H1 (cell line): ENCODE results near the gene WDR12. TPM values are rescaled to one million over a fixed set of nuclear protein-coding genes. Genes with fewer than 3 reads are reported as not detected.

Source experiments
- CTCF ChIA-PET: fragments of 300-600 bp; sonication (Branson Sonifier 250); formaldehyde crosslinking; loops from one replicate; lab custom pipeline; 2021; ENCODE audit not compliant: partially characterized antibody; lab: Charles Lee
- POLR2A ChIA-PET: fragments of 300-600 bp; sonication (Branson Sonifier 250); formaldehyde crosslinking; loops from one replicate; lab custom pipeline; 2021; ENCODE audit warnings: inconsistent platforms; ENCODE audit not compliant: partially characterized antibody; lab: Charles Lee
- DNase-seq, 2 experiments: peaks; one replicate each; pipeline versions ENCODE4 v3.0.0 to v3.0.0-alpha.2; 2010 to 2022; ENCODE audit warnings: low spot score in 2 of 2, low read depth in 1 of 2, mixed read lengths in 1 of 2
- FAIRE-seq: peaks from 2 replicates; lab custom pipeline; 2011; peaks lifted over from hg19 to GRCh38; lab: Jason Lieb, UNC
- H2AFZ ChIP-seq: 2 replicates; pipeline ENCODE4 v1.8.1; 2012; ENCODE audit warnings: low read length, inconsistent platforms
- H2AK5ac ChIP-seq: 2 replicates; pipeline ENCODE4 v1.6.1; 2013; ENCODE audit warnings: low read depth, low read length
- H2BK120ac ChIP-seq: replicated peaks from 2 replicates; pipeline ENCODE3; 2013; ENCODE audit warnings: low read depth, low read length, inconsistent platforms
- H2BK12ac ChIP-seq: 2 replicates; pipeline ENCODE4 v1.6.1; 2013; ENCODE audit warnings: low read depth, low read length
- H2BK15ac ChIP-seq: 2 replicates; pipeline ENCODE4 v1.6.1; 2013; ENCODE audit warnings: low read length
- H2BK20ac ChIP-seq: 2 replicates; pipeline ENCODE4 v1.6.1; 2013; ENCODE audit warnings: low read length
- H2BK5ac ChIP-seq: 2 replicates; pipeline ENCODE4 v1.6.1; 2013; ENCODE audit warnings: low read depth, low read length
- H3K14ac ChIP-seq: 2 replicates; pipeline ENCODE4 v1.6.1; 2013; ENCODE audit warnings: inconsistent platforms; ENCODE audit not compliant: insufficient read length
- H3K18ac ChIP-seq: 2 replicates; pipeline ENCODE4 v1.6.1; 2013; ENCODE audit warnings: low read length; ENCODE audit errors: extremely low read depth
- H3K23ac ChIP-seq: 2 replicates; pipeline ENCODE4 v1.6.1; 2013; ENCODE audit warnings: inconsistent platforms; ENCODE audit not compliant: insufficient read length
- H3K23me2 ChIP-seq: 2 replicates; pipeline ENCODE4 v1.6.1; 2013; ENCODE audit warnings: low read depth, low read length
- H3K27ac ChIP-seq: 2 replicates; pipeline ENCODE4 v1.6.1; 2011; ENCODE audit warnings: low read depth, low read length, inconsistent platforms
- H3K27me3 ChIP-seq, 4 experiments: replicated peaks in 1 of 4; 1 replicate in 1 of 4; 2 replicates in 3 of 4; pipeline versions ENCODE4 v1.6.1 to v1.8.1; 2011 to 2013; ENCODE audit warnings: low read length in 3 of 4, mild to moderate bottlenecking in 3 of 4, inconsistent platforms in 2 of 4, mixed read lengths in 2 of 4, moderate library complexity in 1 of 4; ENCODE audit not compliant: control insufficient read depth in 3 of 4, insufficient read depth in 3 of 4; ENCODE audit errors: extremely low read depth in 1 of 4
- H3K36me3 ChIP-seq, 4 experiments: 2 replicates each; pipeline versions ENCODE4 v1.6.1 to v1.8.1; 2011 to 2013; ENCODE audit warnings: mild to moderate bottlenecking in 4 of 4, low read length in 3 of 4, moderate library complexity in 2 of 4, control low read depth in 1 of 4, inconsistent platforms in 1 of 4; ENCODE audit not compliant: insufficient read depth in 4 of 4, control insufficient read depth in 2 of 4
- H3K4ac ChIP-seq: replicated peaks from 2 replicates; pipeline ENCODE3; 2013; ENCODE audit warnings: low read length, low read depth, mixed read lengths, inconsistent platforms; ENCODE audit not compliant: insufficient read length
- H3K4me1 ChIP-seq, 4 experiments: replicated peaks in 1 of 4; 1 replicate in 1 of 4; 2 replicates in 3 of 4; pipeline versions ENCODE4 v1.6.1 to v1.8.1; 2011 to 2013; ENCODE audit warnings: low read length in 3 of 4, inconsistent platforms in 2 of 4, mixed read lengths in 1 of 4; ENCODE audit not compliant: insufficient read depth in 4 of 4, control insufficient read depth in 3 of 4
- H3K4me2 ChIP-seq, 2 experiments: 2 replicates each; pipeline versions ENCODE4 v1.6.1 to v1.8.1; 2011 to 2013; ENCODE audit warnings: low read depth in 2 of 2, low read length in 2 of 2, control low read depth in 1 of 2, inconsistent platforms in 1 of 2, mild to moderate bottlenecking in 1 of 2; ENCODE audit not compliant: insufficient read depth in 1 of 2
- H3K4me3 ChIP-seq, 4 experiments: fragments of 200-600, 300-600 bp in 1 of 4; sonication (generic), shearing (Covaris generic), sonication (Bioruptor Twin) in 1 of 4; 2 replicates each; pipeline versions ENCODE4 v1.5.1 to v1.8.1; 2011 to 2016; ENCODE audit warnings: low read length in 4 of 4, low read depth in 3 of 4, control low read depth in 2 of 4, inconsistent platforms in 2 of 4, mild to moderate bottlenecking in 2 of 4, mixed read lengths in 1 of 4, moderate library complexity in 1 of 4; ENCODE audit not compliant: insufficient read depth in 2 of 4; ENCODE audit errors: extremely low read depth in 1 of 4
- H3K56ac ChIP-seq: replicated peaks from 2 replicates; pipeline ENCODE3; 2013; ENCODE audit warnings: low read depth, mild to moderate bottlenecking, mixed read lengths, low read length, inconsistent platforms; ENCODE audit not compliant: insufficient read length
- H3K79me1 ChIP-seq: 2 replicates; pipeline ENCODE4 v1.6.1; 2013; ENCODE audit warnings: low read depth, low read length, control low read depth
- H3K79me2 ChIP-seq, 2 experiments: 2 replicates each; pipeline versions ENCODE4 v1.6.1 to v1.8.1; 2012 to 2013; ENCODE audit warnings: low read length in 2 of 2, mild to moderate bottlenecking in 2 of 2, inconsistent platforms in 1 of 2; ENCODE audit not compliant: insufficient read depth in 2 of 2, control insufficient read depth in 1 of 2
- H3K9ac ChIP-seq, 4 experiments: replicated peaks in 1 of 4; 1 replicate in 1 of 4; 2 replicates in 3 of 4; pipeline versions ENCODE4 v1.6.1 to v1.8.1; 2011 to 2013; ENCODE audit warnings: low read depth in 3 of 4, low read length in 3 of 4, control low read depth in 2 of 4, mild to moderate bottlenecking in 2 of 4, moderate library complexity in 2 of 4, inconsistent platforms in 1 of 4; ENCODE audit errors: extremely low read depth in 1 of 4
- H3K9me3 ChIP-seq, 2 experiments: 2 replicates each; pipeline versions ENCODE4 v1.6.1 to v1.8.1; 2012 to 2013; ENCODE audit warnings: mild to moderate bottlenecking in 2 of 2, moderate library complexity in 2 of 2, control low read depth in 1 of 2, inconsistent platforms in 1 of 2, low read depth in 1 of 2, low read length in 1 of 2, mixed read lengths in 1 of 2; ENCODE audit not compliant: insufficient read depth in 2 of 2
- H4K20me1 ChIP-seq, 2 experiments: replicated peaks in 1 of 2; 2 replicates each; pipeline versions ENCODE3 to v1.8.1; 2011 to 2013; ENCODE audit warnings: inconsistent platforms in 2 of 2, low read length in 2 of 2, mild to moderate bottlenecking in 1 of 2; ENCODE audit not compliant: insufficient read depth in 2 of 2, control insufficient read depth in 1 of 2
- H4K5ac ChIP-seq: 2 replicates; pipeline ENCODE4 v1.6.1; 2013; ENCODE audit warnings: low read length, low read depth, mixed read lengths, inconsistent platforms; ENCODE audit not compliant: insufficient read length
- H4K8ac ChIP-seq: 2 replicates; pipeline ENCODE4 v1.8.0; 2013; ENCODE audit warnings: mild to moderate bottlenecking, moderate library complexity, low read length, inconsistent platforms; ENCODE audit not compliant: insufficient read depth; ENCODE audit errors: extremely low read depth
- H4K91ac ChIP-seq: replicated peaks from 2 replicates; pipeline ENCODE3; 2013; ENCODE audit warnings: low read length, mixed read lengths, inconsistent platforms; ENCODE audit not compliant: insufficient read length
- BRCA1 ChIP-seq: IDR thresholded peaks from 2 replicates; pipeline ENCODE4 v1.6.1; 2012; ENCODE audit warnings: low read depth, low read length, improper control_type of control experiment
- E2F6 ChIP-seq: IDR thresholded peaks from 2 replicates; pipeline ENCODE4 v1.6.1; 2012; ENCODE audit warnings: inconsistent platforms
- HDAC6 ChIP-seq: IDR thresholded peaks from one replicate; pipeline ENCODE4 v1.7.1; 2012; ENCODE audit warnings: low read depth, mild to moderate bottlenecking, inconsistent platforms, low read length, moderate library complexity
- POU5F1 ChIP-seq: IDR thresholded peaks from 2 replicates; pipeline ENCODE4 v1.6.1; 2011; ENCODE audit warnings: low read depth, mild to moderate bottlenecking, low read length, moderate library complexity
- WGBS, 2 experiments: shearing (Covaris generic) in 1 of 2; methylation state at CpG; one replicate each; pipeline versions ENCODE4 v1.1.6 to v1.1.7; 2013 to 2015; ENCODE audit warnings: low lambda C conversion rate in 2 of 2, mixed read lengths in 2 of 2, inconsistent platforms in 1 of 2, low coverage in 1 of 2, missing lambda C conversion rate in 1 of 2; ENCODE audit not compliant: insufficient replicate concordance in 2 of 2, insufficient coverage in 1 of 2, insufficient read length in 1 of 2; ENCODE audit errors: extremely low coverage in 1 of 2, missing lambda C conversion rate in 1 of 2; 5-methylcytosine and 5-hydroxymethylcytosine counted together
- polyA plus RNA-seq, 7 experiments: library from polyadenylated mRNA; depleted of rRNA in 3 of 7; stranded (reverse) in 5 of 7; unstranded in 2 of 7; fragments of >200 nt in 5 of 7; fragments of 200-250 nt in 2 of 7; gene quantifications; 1 replicate in 5 of 7; 2 replicates in 1 of 7; 4 replicates in 1 of 7; pipeline versions ENCODE4 v1.2.1 to v1.2.3, GENCODE V29; 2011 to 2013; ENCODE audit warnings: missing spikeins in 2 of 7, mixed read lengths in 2 of 7
- total RNA-seq: library from RNA; stranded (reverse); fragmentation: NEBNext Ultra II Directional; extraction: Animal tissue kit (Norgen Biotek cat#: 25700); gene quantifications from 2 replicates; pipeline ENCODE4 v1.2.1, GENCODE V29; 2021

Gene WDR12
- total and polyA plus RNA-seq, 2 of the 8 experiments (the other 6 are each of a cell fraction or from before 2014, with no cell fraction given), result 25.0 to 183 TPM

GRCh38 chr2:202908186-202908585 lies 3.3 kb downstream of the WDR12 start:
- Histone ChIP-seq H3K4me2 (no peak overlapping the region), H2AFZ (no peak overlapping the region), H3K79me1 (peaks cover 3% of the 10 kb centered on the region), H3K56ac (no peak overlapping the region), H4K8ac (no peak overlapping the region), H4K20me1 (peaks cover 2% of the 10 kb centered on the region in 2 experiments), H3K79me2 (peaks cover 20 to 82% of the 10 kb centered on the region in 2 experiments), H3K27ac (no peak overlapping the region), H3K9me3 (no peaks in the 10 kb centered on the region), H2BK12ac (no peak overlapping the region), H3K9ac (no peak overlapping the region), H3K4ac (no peak overlapping the region), H2BK20ac (no peak overlapping the region), H4K5ac (no peak overlapping the region), H3K27me3 (no peaks in the 10 kb centered on the region), H3K4me1 (no peaks in the 10 kb centered on the region; a peak in 1 of 7 replicates), H3K23me2 (no peaks in the 10 kb centered on the region; the same call in 1 of the 2 replicates), H2BK5ac (no peak overlapping the region), H3K4me3 (no peak overlapping the region), H2AK5ac (no peak overlapping the region), H3K18ac (no peak overlapping the region), H2BK120ac (no peak overlapping the region), H4K91ac (no peak overlapping the region), H2BK15ac (no peak overlapping the region), H3K36me3 (peaks cover 0 to 21% (median 3%) of the 10 kb centered on the region in 4 experiments; a peak in 2 of 8 replicates), H3K23ac (no peak overlapping the region), H3K14ac (no peak overlapping the region)
- ChIA-PET CTCF (interaction anchor here (0.6 kb wide), 1 partner anchor 29 kb away, joined by 3 read pairs; no protein-coding TSS in a partner anchor), POLR2A (interaction anchor here (1.9 kb wide), 1 partner anchor 18 kb away, joined by 8 read pairs; no protein-coding TSS in a partner anchor)
- DNase-seq (no peak), FAIRE-seq (no peak)
- WGBS, 2 experiments, result 96% methylated on average over 5 of the region's 5 CpGs; no CpG with 5 or more reads in 1 of the 2 experiments
- TF ChIP-seq POU5F1 (no peak), E2F6 (no peak), HDAC6 (no peak), BRCA1 (no peak)
